H9 (cell line): Measurements from ENCODE around the gene ADGRB3. TPM values are rescaled to one million over a fixed set of nuclear protein-coding genes. Genes with fewer than 3 reads are reported as not detected.

Experiments used
- DNase-seq: peaks from one replicate; pipeline ENCODE4 v3.0.0-alpha.2; 2017
- H2AFZ ChIP-seq: one replicate; pipeline ENCODE4 v1.6.1; 2013; ENCODE audit warnings: mild to moderate bottlenecking, low read length, control low read depth, moderate library complexity
- H2AK5ac ChIP-seq: 2 replicates; pipeline ENCODE4 v1.6.1; 2013; ENCODE audit warnings: low read length, control low read depth, mixed read lengths; ENCODE audit not compliant: insufficient read length
- H2BK120ac ChIP-seq: one replicate; pipeline ENCODE4 v1.6.1; 2013; ENCODE audit warnings: low read depth, mild to moderate bottlenecking, low read length, control low read depth, inconsistent platforms; ENCODE audit not compliant: poor library complexity, severe bottlenecking
- H2BK12ac ChIP-seq: 2 replicates; pipeline ENCODE4 v1.6.1; 2013; ENCODE audit warnings: low read length, control low read depth, mixed read lengths, low read depth; ENCODE audit not compliant: insufficient read length
- H2BK15ac ChIP-seq: 2 replicates; pipeline ENCODE4 v1.6.1; 2013; ENCODE audit warnings: low read depth, low read length, control low read depth
- H2BK20ac ChIP-seq: one replicate; pipeline ENCODE4 v1.6.1; 2013; ENCODE audit warnings: low read depth, mild to moderate bottlenecking, low read length, control low read depth, inconsistent platforms; ENCODE audit not compliant: poor library complexity, severe bottlenecking
- H2BK5ac ChIP-seq: 2 replicates; pipeline ENCODE4 v1.6.1; 2013; ENCODE audit warnings: low read length, control low read depth, mixed read lengths; ENCODE audit not compliant: insufficient read length
- H3K14ac ChIP-seq: 2 replicates; pipeline ENCODE4 v1.6.1; 2013; ENCODE audit warnings: low read length, control low read depth; ENCODE audit not compliant: insufficient read depth
- H3K18ac ChIP-seq: 2 replicates; pipeline ENCODE4 v1.6.1; 2013; ENCODE audit warnings: low read depth, mild to moderate bottlenecking, mixed read lengths, low read length, control low read depth; ENCODE audit not compliant: insufficient read length
- H3K23ac ChIP-seq: 2 replicates; pipeline ENCODE4 v1.6.1; 2013; ENCODE audit warnings: low read length, control low read depth, mixed read lengths, low read depth; ENCODE audit not compliant: insufficient read length
- H3K23me2 ChIP-seq: 2 replicates; pipeline ENCODE4 v1.6.1; 2013; ENCODE audit warnings: low read depth, mild to moderate bottlenecking, mixed read lengths, low read length, control low read depth; ENCODE audit not compliant: insufficient read length, poor library complexity, severe bottlenecking
- H3K27ac ChIP-seq: 2 replicates; pipeline ENCODE4 v1.5.1; 2013; ENCODE audit warnings: low read length, control low read depth, mixed read lengths, low read depth; ENCODE audit not compliant: insufficient read length
- H3K27me3 ChIP-seq: 2 replicates; pipeline ENCODE4 v1.6.1; 2013; ENCODE audit warnings: low read length, control low read depth, inconsistent platforms; ENCODE audit not compliant: insufficient read depth
- H3K4ac ChIP-seq: 2 replicates; pipeline ENCODE4 v1.6.1; 2013; ENCODE audit warnings: low read depth, mild to moderate bottlenecking, control low read depth, inconsistent platforms, low read length, moderate library complexity
- H3K4me1 ChIP-seq: 2 replicates; pipeline ENCODE4 v1.6.1; 2013; ENCODE audit warnings: low read length, control low read depth, inconsistent platforms; ENCODE audit not compliant: insufficient read depth
- H3K4me2 ChIP-seq: 2 replicates; pipeline ENCODE4 v1.6.1; 2013; ENCODE audit warnings: low read length, control low read depth, mixed read lengths; ENCODE audit not compliant: insufficient read length, insufficient read depth
- H3K56ac ChIP-seq: 2 replicates; pipeline ENCODE4 v1.6.1; 2013; ENCODE audit warnings: low read depth, mild to moderate bottlenecking, mixed read lengths, low read length, control low read depth; ENCODE audit not compliant: insufficient read length
- H3K79me1 ChIP-seq: 2 replicates; pipeline ENCODE4 v1.6.1; 2013; ENCODE audit warnings: low read depth, mild to moderate bottlenecking, moderate library complexity, low read length, control low read depth, inconsistent platforms; ENCODE audit not compliant: insufficient read depth, poor library complexity, severe bottlenecking
- H3K79me2 ChIP-seq: 2 replicates; pipeline ENCODE4 v1.6.1; 2013; ENCODE audit warnings: low read length, control low read depth, inconsistent platforms; ENCODE audit not compliant: insufficient read depth
- H3K9ac ChIP-seq: 2 replicates; pipeline ENCODE4 v1.6.1; 2013; ENCODE audit warnings: low read length, control low read depth, mixed read lengths; ENCODE audit not compliant: insufficient read length; ENCODE audit errors: extremely low read depth
- H3K9me3 ChIP-seq: one replicate; pipeline ENCODE4 v1.6.1; 2013; ENCODE audit warnings: low read depth, low read length, inconsistent platforms; ENCODE audit not compliant: control insufficient read depth
- H3T11ph ChIP-seq: one replicate; pipeline ENCODE4 v1.6.1; 2013; ENCODE audit warnings: mild to moderate bottlenecking, low read length, control low read depth, inconsistent platforms
- H4K20me1 ChIP-seq: one replicate; pipeline ENCODE4 v1.6.1; 2013; ENCODE audit not compliant: control insufficient read depth, insufficient read length, insufficient read depth
- H4K5ac ChIP-seq: 2 replicates; pipeline ENCODE4 v1.6.1; 2013; ENCODE audit warnings: low read depth, mild to moderate bottlenecking, mixed read lengths, low read length, control low read depth; ENCODE audit not compliant: insufficient read length
- H4K8ac ChIP-seq: replicated peaks from 2 replicates; pipeline ENCODE4 v1.6.1; 2013; ENCODE audit warnings: low read length, control low read depth, mixed read lengths, low read depth; ENCODE audit not compliant: insufficient read length
- H4K91ac ChIP-seq: 2 replicates; pipeline ENCODE4 v1.6.1; 2013; ENCODE audit warnings: low read depth, mild to moderate bottlenecking, moderate library complexity, mixed read lengths, low read length, control low read depth; ENCODE audit not compliant: insufficient read length
- H3K27ac Mint-ChIP-seq, 3 experiments: 2 replicates in 2 of 3; 3 replicates in 1 of 3; pipeline ENCODE4 v1.8.0; 2020 to 2021; ENCODE audit warnings: mixed read lengths in 3 of 3, mild to moderate bottlenecking in 1 of 3, moderate library complexity in 1 of 3
- H3K27me3 Mint-ChIP-seq: 2 replicates; pipeline ENCODE4 v1.8.0; 2021; ENCODE audit warnings: low read depth, mild to moderate bottlenecking, moderate library complexity, mixed read lengths
- H3K36me3 Mint-ChIP-seq, 3 experiments: 2 replicates in 2 of 3; 3 replicates in 1 of 3; pipeline ENCODE4 v1.8.0; 2020 to 2021; ENCODE audit warnings: low read depth in 3 of 3, mixed read lengths in 3 of 3; ENCODE audit not compliant: insufficient read depth in 1 of 3
- H3K4me1 Mint-ChIP-seq, 2 experiments: 2 replicates each; pipeline ENCODE4 v1.8.0; 2020; ENCODE audit warnings: mixed read lengths in 2 of 2
- H3K4me3 Mint-ChIP-seq, 2 experiments: 2 replicates in 1 of 2; 3 replicates in 1 of 2; pipeline ENCODE4 v1.8.0; 2020 to 2021; ENCODE audit warnings: mild to moderate bottlenecking in 2 of 2, mixed read lengths in 2 of 2, moderate library complexity in 1 of 2
- H3K9me3 Mint-ChIP-seq, 2 experiments: 2 replicates in 1 of 2; 3 replicates in 1 of 2; pipeline ENCODE4 v1.8.0; 2020; ENCODE audit warnings: mild to moderate bottlenecking in 2 of 2, mixed read lengths in 2 of 2, moderate library complexity in 1 of 2
- CTCF ChIP-seq: fragments of 200-600 bp; sonication (generic); conservative IDR thresholded peaks from 3 replicates; pipeline ENCODE4 v1.8.0; 2021; ENCODE audit warnings: antibody characterized with exemption, mild to moderate bottlenecking
- WGBS: extraction: QIAGEN DNeasy Blood & Tissue Kit; methylation state at CpG from one replicate; pipeline ENCODE4 v1.1.7; 2013; ENCODE audit warnings: missing lambda C conversion rate, low lambda C conversion rate, mixed read lengths; ENCODE audit not compliant: insufficient read length; ENCODE audit errors: extremely low coverage; 5-methylcytosine and 5-hydroxymethylcytosine counted together
- total RNA-seq: library from RNA; stranded (reverse); gene quantifications from 2 replicates; pipeline ENCODE4 v1.2.1, GENCODE V29; 2021

The ADGRB3 gene
- total RNA-seq, 1 experiment from 2014 or later, result 0.37 TPM

GRCh38 chr6:69012211-69012610, 377.1 kb downstream of the ADGRB3 start:
- Mint-ChIP-seq H3K4me1 (peaks cover 43 to 46% of the 10 kb centered on the region in 2 experiments), H3K4me3 (no peak overlapping the region; a peak in 1 of 5 replicates), H3K9me3 (no peaks in the 10 kb centered on the region), H3K27me3 (no peaks in the 10 kb centered on the region), H3K27ac (no peak overlapping the region), H3K36me3 (peaks cover 0 to 5% (median 0%) of the 10 kb centered on the region in 3 experiments; a peak in 1 of 7 replicates)
- Histone ChIP-seq H3K4me2 (no peak overlapping the region), H4K20me1 (no peaks in the 10 kb centered on the region), H3K18ac (no peak overlapping the region), H3K9me3 (no peaks in the 10 kb centered on the region), H3K9ac (no peak overlapping the region), H3T11ph (no peak overlapping the region), H3K23ac (no peak overlapping the region), H3K27ac (no peak overlapping the region), H2BK15ac (no peak overlapping the region), H3K27me3 (no peaks in the 10 kb centered on the region), H3K23me2 (no peaks in the 10 kb centered on the region), H2BK20ac (no peak overlapping the region), H4K5ac (no peak overlapping the region), H3K14ac (no peak overlapping the region), H3K4ac (no peak overlapping the region), H4K8ac (no peak overlapping the region), H4K91ac (no peak overlapping the region), H2BK120ac (no peak overlapping the region), H2AK5ac (no peak overlapping the region), H3K79me2 (no peaks in the 10 kb centered on the region), H3K4me1 (peaks cover 3% of the 10 kb centered on the region; the same call in 1 of the 2 replicates), H3K56ac (no peak overlapping the region), H2AFZ (no peak overlapping the region), H2BK5ac (no peak overlapping the region), H3K79me1 (no peaks in the 10 kb centered on the region), H2BK12ac (no peak overlapping the region)
- no CpG with 5 or more reads among the region's 2 CpGs for WGBS
- TF ChIP-seq CTCF, result no peak
- DNase-seq, result no peak
